Fibroblast of lung (primary cell): ENCODE results near the gene WNT7A. TPM values are rescaled to one million over a fixed set of nuclear protein-coding genes. Genes with fewer than 3 reads are reported as not detected.

Experiments
- DNase-seq, 2 donors: peaks; one replicate each; pipeline versions ENCODE4 v3.0.0 to v3.0.0-alpha.2; 2010; ENCODE audit warnings: low read depth in 2 of 2
- H2AFZ ChIP-seq: 2 replicates; pipeline ENCODE4 v1.5.1; 2012; ENCODE audit warnings: low read length, control low read depth, inconsistent platforms
- H3K27ac ChIP-seq: 2 replicates; pipeline ENCODE4 v1.5.1; 2011; ENCODE audit warnings: low read length, control low read depth; ENCODE audit not compliant: insufficient read depth
- H3K27me3 ChIP-seq: 2 replicates; pipeline ENCODE4 v1.5.1; 2011; ENCODE audit warnings: mild to moderate bottlenecking, low read length; ENCODE audit not compliant: control insufficient read depth, insufficient read depth
- H3K36me3 ChIP-seq: 2 replicates; pipeline ENCODE4 v1.5.1; 2011; ENCODE audit warnings: low read length; ENCODE audit not compliant: control insufficient read depth, insufficient read depth
- H3K4me1 ChIP-seq: 2 replicates; pipeline ENCODE4 v1.5.1; 2011; ENCODE audit warnings: low read length; ENCODE audit not compliant: control insufficient read depth, insufficient read depth; ENCODE audit errors: extremely low read depth
- H3K4me2 ChIP-seq: 2 replicates; pipeline ENCODE4 v1.5.1; 2011; ENCODE audit warnings: low read length, control low read depth; ENCODE audit not compliant: insufficient read depth; ENCODE audit errors: extremely low read depth
- H3K4me3 ChIP-seq, 4 experiments: fragments of 200-600 bp in 1 of 4; sonication (generic) in 1 of 4; replicated peaks in 1 of 4; 2 replicates each; pipeline ENCODE4 v1.5.1; 2011 to 2016; ENCODE audit warnings: low read length in 4 of 4, low read depth in 3 of 4, mild to moderate bottlenecking in 3 of 4, control low read depth in 2 of 4, inconsistent platforms in 1 of 4, mixed read lengths in 1 of 4; ENCODE audit not compliant: insufficient read depth in 1 of 4; ENCODE audit errors: control extremely low read depth in 1 of 4
- H3K79me2 ChIP-seq: 2 replicates; pipeline ENCODE4 v1.5.1; 2012; ENCODE audit warnings: mild to moderate bottlenecking, low read length, inconsistent platforms; ENCODE audit not compliant: control insufficient read depth, insufficient read depth
- H3K9ac ChIP-seq: 2 replicates; pipeline ENCODE4 v1.5.1; 2011; ENCODE audit warnings: mild to moderate bottlenecking, low read length, control low read depth; ENCODE audit not compliant: insufficient read depth
- H3K9me3 ChIP-seq: 2 replicates; pipeline ENCODE4 v1.5.1; 2012; ENCODE audit warnings: low read depth, low read length; ENCODE audit not compliant: control insufficient read depth, insufficient read depth
- H4K20me1 ChIP-seq: 2 replicates; pipeline ENCODE4 v1.5.1; 2011; ENCODE audit warnings: low read length; ENCODE audit not compliant: control insufficient read depth, insufficient read depth; ENCODE audit errors: extremely low read depth
- EZH2 ChIP-seq: IDR thresholded peaks from 2 replicates; pipeline ENCODE4 v1.5.1; 2012; ENCODE audit warnings: low read length, control low read depth, mild to moderate bottlenecking; ENCODE audit errors: missing control alignments
- polyA plus RNA-seq, 2 donors: library from polyadenylated mRNA; depleted of rRNA in 1 of 2; stranded (reverse) in 1 of 2; unstranded in 1 of 2; fragments of >200 nt; gene quantifications; 2 replicates each; pipeline ENCODE4 v1.2.1, GENCODE V29; 2011 to 2012; ENCODE audit warnings: missing spikeins in 1 of 2
- total RNA-seq: library from RNA; depleted of rRNA; stranded (reverse); fragments of >200 nt; gene quantifications from 2 replicates; pipeline ENCODE4 v1.2.1, GENCODE V29; 2014
- TF ChIP-seq, protein P1 (sequence below), 2 donors: IDR thresholded peaks in 1 of 2; conservative IDR thresholded peaks in 1 of 2; 1 replicate in 1 of 2; 2 replicates in 1 of 2; pipeline ENCODE4 v1.5.1; 2011 to 2012; ENCODE audit warnings: low read length in 2 of 2, control low read depth in 1 of 2, inconsistent platforms in 1 of 2, low read depth in 1 of 2, mild to moderate bottlenecking in 1 of 2

WNT7A gene
- total and polyA plus RNA-seq, 2 donors (not counting 1 experiment from before 2014, with no cell fraction given), result not detected

DNA sequence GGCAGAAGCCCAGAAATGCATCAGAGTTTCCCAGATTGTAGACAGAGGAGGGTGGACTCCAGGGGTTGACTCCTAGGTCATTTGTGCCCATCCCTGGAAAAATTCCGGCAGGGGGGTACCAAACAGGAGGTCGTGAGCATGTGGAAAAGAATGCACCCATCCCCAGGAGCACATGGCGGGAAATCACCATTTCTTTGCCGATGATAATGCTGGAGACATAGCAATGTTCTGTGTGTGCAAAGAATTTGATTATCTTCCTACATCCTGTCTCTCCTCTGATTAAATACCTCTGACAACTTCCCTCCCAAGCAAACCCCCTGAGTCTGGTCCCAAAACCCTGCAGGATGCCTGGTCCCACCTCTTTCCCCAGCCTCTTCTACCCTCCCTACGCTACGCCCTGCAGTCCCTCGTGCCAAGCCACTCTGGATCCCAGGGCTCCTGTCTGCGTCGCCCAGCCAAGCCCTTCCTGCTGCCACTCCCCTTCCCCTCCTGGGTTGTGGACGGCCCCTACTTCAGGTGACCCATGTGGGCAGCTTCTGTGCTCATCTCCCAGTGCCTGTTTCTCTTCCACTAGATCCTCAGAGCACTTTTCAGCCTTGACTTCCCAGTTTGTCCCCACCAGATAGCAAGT is 15.8 kb downstream of the WNT7A start:
- DNase-seq, result no peak
- Histone ChIP-seq H3K36me3 (no peaks in the 10 kb centered on the region), H3K27me3 (no peaks in the 10 kb centered on the region), H3K79me2 (no peaks in the 10 kb centered on the region), H3K27ac (no peak overlapping the region), H3K4me3 (no peak overlapping the region), H3K4me1 (no peaks in the 10 kb centered on the region), H3K4me2 (no peak overlapping the region), H2AFZ (no peak overlapping the region), H3K9ac (no peak overlapping the region), H4K20me1 (no peaks in the 10 kb centered on the region), H3K9me3 (no peaks in the 10 kb centered on the region)
- TF ChIP-seq EZH2, result no peak
- TF ChIP-seq, protein P1, sequence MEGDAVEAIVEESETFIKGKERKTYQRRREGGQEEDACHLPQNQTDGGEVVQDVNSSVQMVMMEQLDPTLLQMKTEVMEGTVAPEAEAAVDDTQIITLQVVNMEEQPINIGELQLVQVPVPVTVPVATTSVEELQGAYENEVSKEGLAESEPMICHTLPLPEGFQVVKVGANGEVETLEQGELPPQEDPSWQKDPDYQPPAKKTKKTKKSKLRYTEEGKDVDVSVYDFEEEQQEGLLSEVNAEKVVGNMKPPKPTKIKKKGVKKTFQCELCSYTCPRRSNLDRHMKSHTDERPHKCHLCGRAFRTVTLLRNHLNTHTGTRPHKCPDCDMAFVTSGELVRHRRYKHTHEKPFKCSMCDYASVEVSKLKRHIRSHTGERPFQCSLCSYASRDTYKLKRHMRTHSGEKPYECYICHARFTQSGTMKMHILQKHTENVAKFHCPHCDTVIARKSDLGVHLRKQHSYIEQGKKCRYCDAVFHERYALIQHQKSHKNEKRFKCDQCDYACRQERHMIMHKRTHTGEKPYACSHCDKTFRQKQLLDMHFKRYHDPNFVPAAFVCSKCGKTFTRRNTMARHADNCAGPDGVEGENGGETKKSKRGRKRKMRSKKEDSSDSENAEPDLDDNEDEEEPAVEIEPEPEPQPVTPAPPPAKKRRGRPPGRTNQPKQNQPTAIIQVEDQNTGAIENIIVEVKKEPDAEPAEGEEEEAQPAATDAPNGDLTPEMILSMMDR (conservative IDR thresholded peaks at IDR 0.05 in 1 of 2, IDR thresholded peaks at IDR 0.05 in 1 of 2; ENCODE audit: low read depth in 1 of 2, low read length in 2 of 2), result no peak

DNA sequence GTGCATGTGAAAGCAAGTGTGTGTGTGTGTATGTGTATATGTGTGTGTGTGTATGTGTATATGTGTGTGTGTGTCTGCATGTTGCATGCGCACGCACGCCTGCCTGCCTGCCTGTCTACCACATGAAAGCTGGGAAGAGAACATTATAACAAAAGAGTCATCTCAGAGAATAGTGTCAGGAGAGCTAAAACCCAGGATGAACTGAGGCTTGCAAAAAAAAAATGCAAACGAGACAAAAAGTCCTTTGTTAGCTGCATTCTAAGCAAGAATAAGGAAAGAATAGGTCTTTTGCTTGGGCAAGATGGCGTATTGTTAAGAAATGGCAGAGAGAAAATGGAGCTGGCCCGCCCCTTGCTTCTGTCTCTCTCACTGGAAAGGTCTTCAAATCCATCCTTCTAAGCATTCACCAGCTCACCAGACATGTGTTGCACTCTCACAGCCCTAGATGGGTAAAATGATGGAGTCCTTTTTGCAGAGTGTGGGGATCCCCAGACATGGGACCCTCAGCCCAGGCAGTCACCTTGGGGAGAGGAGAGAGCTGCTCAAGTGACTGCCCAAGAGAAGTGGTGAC is 16.4 kb downstream of the WNT7A start:
- Histone ChIP-seq H3K4me3 (no peak overlapping the region), H3K27me3 (no peaks in the 10 kb centered on the region), H4K20me1 (no peaks in the 10 kb centered on the region), H2AFZ (no peak overlapping the region), H3K4me1 (no peaks in the 10 kb centered on the region), H3K27ac (no peak overlapping the region), H3K36me3 (no peaks in the 10 kb centered on the region), H3K79me2 (no peaks in the 10 kb centered on the region), H3K9me3 (no peaks in the 10 kb centered on the region), H3K9ac (no peak overlapping the region), H3K4me2 (no peak overlapping the region)
- no peak for TF ChIP-seq EZH2
- TF ChIP-seq, protein P1 (conservative IDR thresholded peaks at IDR 0.05 in 1 of 2, IDR thresholded peaks at IDR 0.05 in 1 of 2; ENCODE audit: low read depth in 1 of 2, low read length in 2 of 2), result no peak
- no peak for DNase-seq

DNA sequence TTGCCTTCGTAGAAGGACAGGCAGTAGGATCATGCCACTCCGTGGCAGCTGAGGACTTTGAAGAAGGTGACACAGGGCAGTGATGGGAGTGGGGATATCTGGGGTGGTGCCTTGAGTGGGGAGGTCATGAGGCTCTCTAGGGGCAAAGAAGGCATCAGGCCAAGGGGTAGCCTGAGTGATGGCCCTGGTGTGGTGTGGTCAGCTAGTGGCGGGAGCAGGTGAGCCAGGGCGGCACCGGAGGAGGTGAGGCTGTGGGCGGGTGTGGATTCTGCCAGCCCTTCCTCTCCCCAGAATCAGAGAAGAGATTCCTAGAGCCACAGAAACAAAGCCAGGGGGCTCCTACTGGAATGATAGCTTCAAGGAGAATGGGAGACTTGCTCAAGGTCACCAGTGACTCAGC is 18.4 kb downstream of the WNT7A start:
- Histone ChIP-seq H2AFZ (no peak overlapping the region), H3K79me2 (no peaks in the 10 kb centered on the region), H3K4me1 (no peaks in the 10 kb centered on the region), H3K36me3 (no peaks in the 10 kb centered on the region), H3K27me3 (no peaks in the 10 kb centered on the region), H3K4me2 (no peak overlapping the region), H3K4me3 (no peak overlapping the region), H4K20me1 (no peaks in the 10 kb centered on the region), H3K9ac (no peak overlapping the region), H3K27ac (no peak overlapping the region), H3K9me3 (no peaks in the 10 kb centered on the region)
- DNase-seq, result no peak
- TF ChIP-seq, protein P1 (conservative IDR thresholded peaks at IDR 0.05 in 1 of 2, IDR thresholded peaks at IDR 0.05 in 1 of 2; ENCODE audit: low read depth in 1 of 2, low read length in 2 of 2), result no peak
- TF ChIP-seq EZH2, result no peak
